Testis (tissue), 2 donors: ENCODE measurements around the gene CD96.

Experiments
- CTCF ChIP-seq, 3 experiments: fragments of 450-650 bp in 2 of 3; fragments of 200-600 bp in 1 of 3; sonication (generic) in 1 of 3; IDR thresholded peaks; one replicate each; pipeline ENCODE4 v1.5.1; 2016 to 2019; ENCODE audit warnings: antibody characterized with exemption in 3 of 3, mild to moderate bottlenecking in 2 of 3, moderate library complexity in 1 of 3
- POLR2A ChIP-seq: fragments of 450-650 bp; IDR thresholded peaks from one replicate; pipeline ENCODE4 v1.6.1; 2017; ENCODE audit warnings: antibody characterized with exemption, mild to moderate bottlenecking, moderate library complexity

DNA sequence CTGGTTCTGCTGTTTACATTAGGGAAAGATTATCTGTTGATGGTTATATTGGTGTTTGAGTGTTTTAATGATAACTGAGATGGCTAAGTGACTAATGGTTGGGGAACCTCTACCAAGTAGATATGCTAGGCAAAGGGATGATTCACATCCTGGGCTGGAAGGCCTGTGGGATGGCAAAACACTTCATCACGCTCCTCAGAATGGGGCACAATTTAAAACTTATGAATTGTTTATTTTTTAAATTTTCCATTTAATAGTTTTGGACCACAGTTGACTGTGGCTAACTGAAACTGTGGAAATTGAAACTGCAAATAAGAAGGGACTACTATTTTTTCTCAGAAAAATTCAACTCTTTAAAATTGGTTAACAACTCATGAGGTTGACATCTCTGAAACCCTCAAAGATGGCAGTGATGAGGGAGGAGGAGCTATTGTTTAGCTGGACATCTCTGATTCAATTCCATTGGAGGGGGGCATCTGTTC, 153.7 kb downstream of the CD96 start:
- TF ChIP-seq CTCF (IDR thresholded peaks at IDR 0.05): no peak
- no peak for TF ChIP-seq POLR2A
